Measurements from ENCODE around the gene NDRG4. TPM values are rescaled to one million over a fixed set of nuclear protein-coding genes. Genes with fewer than 3 reads are reported as not detected.

The NDRG4 gene
- total and polyA plus RNA-seq, 2 of the 13 experiments (the other 11 are each of a cell fraction or from before 2014, with no cell fraction given), result 1.7 to 2.7 TPM

DNA sequence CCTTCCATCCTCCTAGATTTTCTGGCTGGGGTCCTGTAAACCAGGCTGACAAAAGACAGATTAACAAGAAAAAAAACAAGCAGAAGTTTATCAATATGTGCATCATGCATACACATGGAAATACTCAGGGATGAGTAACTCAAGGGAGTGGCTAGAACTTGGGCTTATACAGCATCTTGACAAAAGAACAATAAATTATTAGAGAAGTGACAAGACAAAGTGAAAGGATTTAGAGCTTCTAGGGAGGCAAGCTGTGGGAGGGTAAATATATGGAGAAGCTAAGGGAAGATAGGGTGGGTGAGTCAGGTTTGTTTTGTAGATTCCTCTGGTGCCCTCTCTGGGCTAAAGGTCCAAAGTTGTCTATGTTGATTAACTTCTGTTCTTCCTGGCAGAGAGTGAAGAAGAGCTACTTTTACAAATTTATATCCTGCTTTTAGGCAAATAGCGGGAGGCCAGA, 48.0 kb upstream of the NDRG4 start (continued):
- no peak for TF ChIP-seq ZMYM3 (CRISPR knock-in tag; IDR thresholded peaks at IDR 0.05)
- TF ChIP-seq ZNF670 (CRISPR knock-in tag; IDR thresholded peaks at IDR 0.05; ENCODE audit: borderline replicate concordance), result no peak
- peak; percentile 37; the same call in 1 of the 2 replicates for TF ChIP-seq NR2F6 (IDR thresholded peaks at IDR 0.05)
- no peak for TF ChIP-seq NR2F6 (CRISPR knock-in tag; IDR thresholded peaks at IDR 0.05)
- no peak for TF ChIP-seq ZNF879 (CRISPR knock-in tag; IDR thresholded peaks at IDR 0.05)
- 0 out of 2 replicates have a peak, but pooled peaks have one; percentile 34 for TF ChIP-seq IRF2 (CRISPR knock-in tag; IDR thresholded peaks at IDR 0.05)
- no peak for TF ChIP-seq POGZ (CRISPR knock-in tag; IDR thresholded peaks at IDR 0.05)
- no peak for TF ChIP-seq TBP (CRISPR knock-in tag; IDR thresholded peaks at IDR 0.05)
- no peak for TF ChIP-seq FOXC1 (CRISPR knock-in tag; IDR thresholded peaks at IDR 0.05; ENCODE audit: borderline replicate concordance)
- TF ChIP-seq, protein P1, sequence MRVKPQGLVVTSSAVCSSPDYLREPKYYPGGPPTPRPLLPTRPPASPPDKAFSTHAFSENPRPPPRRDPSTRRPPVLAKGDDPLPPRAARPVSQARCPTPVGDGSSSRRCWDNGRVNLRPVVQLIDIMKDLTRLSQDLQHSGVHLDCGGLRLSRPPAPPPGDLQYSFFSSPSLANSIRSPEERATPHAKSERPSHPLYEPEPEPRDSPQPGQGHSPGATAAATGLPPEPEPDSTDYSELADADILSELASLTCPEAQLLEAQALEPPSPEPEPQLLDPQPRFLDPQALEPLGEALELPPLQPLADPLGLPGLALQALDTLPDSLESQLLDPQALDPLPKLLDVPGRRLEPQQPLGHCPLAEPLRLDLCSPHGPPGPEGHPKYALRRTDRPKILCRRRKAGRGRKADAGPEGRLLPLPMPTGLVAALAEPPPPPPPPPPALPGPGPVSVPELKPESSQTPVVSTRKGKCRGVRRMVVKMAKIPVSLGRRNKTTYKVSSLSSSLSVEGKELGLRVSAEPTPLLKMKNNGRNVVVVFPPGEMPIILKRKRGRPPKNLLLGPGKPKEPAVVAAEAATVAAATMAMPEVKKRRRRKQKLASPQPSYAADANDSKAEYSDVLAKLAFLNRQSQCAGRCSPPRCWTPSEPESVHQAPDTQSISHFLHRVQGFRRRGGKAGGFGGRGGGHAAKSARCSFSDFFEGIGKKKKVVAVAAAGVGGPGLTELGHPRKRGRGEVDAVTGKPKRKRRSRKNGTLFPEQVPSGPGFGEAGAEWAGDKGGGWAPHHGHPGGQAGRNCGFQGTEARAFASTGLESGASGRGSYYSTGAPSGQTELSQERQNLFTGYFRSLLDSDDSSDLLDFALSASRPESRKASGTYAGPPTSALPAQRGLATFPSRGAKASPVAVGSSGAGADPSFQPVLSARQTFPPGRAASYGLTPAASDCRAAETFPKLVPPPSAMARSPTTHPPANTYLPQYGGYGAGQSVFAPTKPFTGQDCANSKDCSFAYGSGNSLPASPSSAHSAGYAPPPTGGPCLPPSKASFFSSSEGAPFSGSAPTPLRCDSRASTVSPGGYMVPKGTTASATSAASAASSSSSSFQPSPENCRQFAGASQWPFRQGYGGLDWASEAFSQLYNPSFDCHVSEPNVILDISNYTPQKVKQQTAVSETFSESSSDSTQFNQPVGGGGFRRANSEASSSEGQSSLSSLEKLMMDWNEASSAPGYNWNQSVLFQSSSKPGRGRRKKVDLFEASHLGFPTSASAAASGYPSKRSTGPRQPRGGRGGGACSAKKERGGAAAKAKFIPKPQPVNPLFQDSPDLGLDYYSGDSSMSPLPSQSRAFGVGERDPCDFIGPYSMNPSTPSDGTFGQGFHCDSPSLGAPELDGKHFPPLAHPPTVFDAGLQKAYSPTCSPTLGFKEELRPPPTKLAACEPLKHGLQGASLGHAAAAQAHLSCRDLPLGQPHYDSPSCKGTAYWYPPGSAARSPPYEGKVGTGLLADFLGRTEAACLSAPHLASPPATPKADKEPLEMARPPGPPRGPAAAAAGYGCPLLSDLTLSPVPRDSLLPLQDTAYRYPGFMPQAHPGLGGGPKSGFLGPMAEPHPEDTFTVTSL (CRISPR knock-in tag; IDR thresholded peaks at IDR 0.05; ENCODE audit: borderline replicate concordance), result no peak
- peak; percentile 62; the same call in 1 of the 2 replicates for TF ChIP-seq ELF3 (CRISPR knock-in tag; IDR thresholded peaks at IDR 0.05)
- peak; percentile 67 for TF ChIP-seq FOSL2 (CRISPR knock-in tag; IDR thresholded peaks at IDR 0.05)
- no peak for TF ChIP-seq ZNF253 (CRISPR knock-in tag; IDR thresholded peaks at IDR 0.05; ENCODE audit: borderline replicate concordance)
- peak; percentile 30; the same call in 1 of the 2 replicates for TF ChIP-seq HNF4A (CRISPR knock-in tag; IDR thresholded peaks at IDR 0.05)
- TF ChIP-seq EP300 (IDR thresholded peaks at IDR 0.05; ENCODE audit: low read depth in 2 of 2, low read length in 2 of 2), result peak in 1 of 2 experiments; percentile 41; a peak in 1 of 4 replicates
- TF ChIP-seq EP300 (CRISPR knock-in tag; IDR thresholded peaks at IDR 0.05; ENCODE audit: borderline replicate concordance), result no peak
- peak; percentile 27; the same call in 1 of the 2 replicates for TF ChIP-seq STAG1 (CRISPR knock-in tag; IDR thresholded peaks at IDR 0.05)
- no peak for TF ChIP-seq NFAT5 (CRISPR knock-in tag; IDR thresholded peaks at IDR 0.05)
- TF ChIP-seq IRF1 (CRISPR knock-in tag; IDR thresholded peaks at IDR 0.05; ENCODE audit: low read depth), result no peak
- peak; percentile 48; the same call in 1 of the 2 replicates for TF ChIP-seq FOXA3 (CRISPR knock-in tag; IDR thresholded peaks at IDR 0.05)
